ENCODE measurements around the gene SLC35E3. TPM values are rescaled to one million over a fixed set of nuclear protein-coding genes. Genes with fewer than 3 reads are reported as not detected.

The SLC35E3 gene
- total and polyA plus RNA-seq, 3 experiments from 2014 or later = 4.0 to 13.4 (median 5.1) TPM

DNA sequence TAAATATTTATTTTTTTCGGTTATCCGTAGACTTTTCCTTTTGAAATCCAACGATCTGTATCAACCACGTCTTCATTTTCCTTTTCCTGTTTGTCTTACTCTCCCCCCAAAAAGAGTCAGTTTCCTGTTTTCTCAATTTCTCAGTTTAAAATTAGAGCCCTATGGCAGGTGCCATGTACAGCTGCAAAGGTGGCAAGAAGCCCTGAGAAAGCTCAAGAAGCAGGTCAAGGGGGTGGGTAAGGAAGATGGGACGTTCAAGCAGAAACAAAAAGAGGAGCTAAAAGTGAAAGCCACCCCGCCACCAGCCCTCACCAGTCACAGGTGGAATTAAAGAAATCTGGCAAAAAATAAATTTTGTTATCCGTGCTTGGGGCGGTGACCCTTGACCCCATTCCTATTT is 26.7 kb downstream of the SLC35E3 start:
- Mint-ChIP-seq H3K9me3 (no peaks in the 10 kb centered on the region), H3K36me3 (peaks cover 0 to 3% (median 2%) of the 10 kb centered on the region in 3 donors), H3K4me3 (peak overlapping the region in 6 of 7 donors; percentile 10 to 80 (median 49)), H3K4me1 (peaks cover 17 to 19% (median 18%) of the 10 kb centered on the region in 3 donors), H3K27ac (peak overlapping the region; percentile 13 to 85 (median 53)), H3K27me3 (no peaks in the 10 kb centered on the region)
- POLR2A ChIA-PET = interaction anchor here (0.5 kb wide), 1 partner anchor 152 kb away, joined by 3 read pairs; no protein-coding TSS in a partner anchor
- Histone ChIP-seq H3K9me3 (ENCODE audit: low read length) (no peaks in the 10 kb centered on the region), H3K4me3 (ENCODE audit: low read length) (no peak overlapping the region), H3K36me3 (ENCODE audit: insufficient read depth, low read length) (no peaks in the 10 kb centered on the region), H3K27me3 (ENCODE audit: insufficient read depth, low read length, poor library complexity, severe bottlenecking) (no peaks in the 10 kb centered on the region), H3K27ac (ENCODE audit: low read depth, low read length) (no peak overlapping the region), H3K4me1 (ENCODE audit: insufficient read depth, low read length) (no peaks in the 10 kb centered on the region)
- CTCF ChIA-PET = interaction anchor here (1.0 kb wide), 1 partner anchor 35 kb away, joined by 3 read pairs; the partner anchor contains the start of gene MDM2
- DNase-seq = peak in 2 of 5 donors; percentile 4 to 5

DNA sequence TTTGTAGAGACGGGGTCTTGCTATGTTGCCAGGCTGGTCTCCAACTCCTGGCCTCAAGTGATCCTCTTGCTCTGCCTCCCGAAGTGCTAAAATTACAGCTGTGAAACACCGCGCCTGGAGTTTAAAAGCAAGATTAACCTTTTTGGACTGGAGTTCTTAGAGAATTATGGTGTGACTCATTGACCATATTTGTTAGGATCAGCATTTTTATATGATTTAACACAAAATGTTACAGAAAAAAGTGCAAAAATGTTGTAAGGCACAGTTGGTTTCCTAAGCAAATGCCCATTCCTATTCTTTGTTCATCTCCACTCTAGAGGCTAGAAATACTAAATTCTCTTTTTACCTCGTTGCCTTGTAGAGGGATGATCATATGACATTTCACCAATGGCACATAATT is 27.6 kb downstream of the SLC35E3 start:
- no peaks in the 10 kb centered on the region for H3K36me3 Mint-ChIP-seq
- H3K27ac ChIP-seq (ENCODE audit: low read depth, low read length) = no peak overlapping the region
- H3K27me3 ChIP-seq (ENCODE audit: insufficient read depth, low read length, poor library complexity, severe bottlenecking) = no peaks in the 10 kb centered on the region
- peak overlapping the region in 3 of 7 donors; percentile 47 to 80 (median 51) for H3K4me3 Mint-ChIP-seq
- H3K4me3 ChIP-seq (ENCODE audit: low read length) = no peak overlapping the region
- peaks cover 17 to 19% (median 18%) of the 10 kb centered on the region in 3 donors for H3K4me1 Mint-ChIP-seq
- ChIA-PET CTCF (interaction anchor here (1.0 kb wide), 1 partner anchor 34 kb away, joined by 3 read pairs; the partner anchor contains the start of gene MDM2), POLR2A (no interaction called here)
- H3K4me1 ChIP-seq (ENCODE audit: insufficient read depth, low read length) = no peaks in the 10 kb centered on the region
- no peaks in the 10 kb centered on the region for H3K27me3 Mint-ChIP-seq
- H3K9me3 ChIP-seq (ENCODE audit: low read length) = no peaks in the 10 kb centered on the region
- H3K27ac Mint-ChIP-seq = peak overlapping the region in 6 of 8 donors; percentile 22 to 87 (median 78)
- H3K9me3 Mint-ChIP-seq = no peaks in the 10 kb centered on the region
- no peaks in the 10 kb centered on the region for H3K36me3 ChIP-seq (ENCODE audit: insufficient read depth, low read length)
- no peak for DNase-seq

DNA sequence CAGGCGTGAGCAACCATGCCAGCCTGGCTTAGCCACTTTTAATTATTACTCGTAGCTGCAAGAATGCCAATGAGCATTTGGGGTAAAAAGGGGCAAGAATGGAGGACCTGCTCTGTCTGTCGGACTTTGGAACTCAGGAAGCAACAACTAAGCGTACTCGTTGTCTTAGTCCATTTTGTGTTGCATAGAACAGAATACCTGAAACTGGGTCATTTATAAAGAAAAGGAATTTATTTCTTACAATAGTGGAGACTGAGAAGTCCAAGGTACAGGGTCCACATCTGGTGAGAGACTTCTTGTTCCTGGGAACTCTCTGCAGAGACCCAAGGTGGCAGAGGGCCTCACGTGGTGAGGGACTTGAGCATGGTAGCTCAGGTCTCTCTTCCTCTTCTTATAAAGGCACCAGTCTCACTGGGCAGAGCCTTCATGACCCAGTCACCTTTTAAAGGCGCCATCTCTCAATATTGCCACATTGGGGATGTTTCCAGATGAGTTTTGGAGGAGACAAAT is 29.2 kb downstream of the SLC35E3 start:
- H3K4me3 ChIP-seq (ENCODE audit: low read length) = no peak overlapping the region
- no peaks in the 10 kb centered on the region for H3K9me3 Mint-ChIP-seq
- no peak overlapping the region for H3K27ac Mint-ChIP-seq
- H3K36me3 Mint-ChIP-seq = peaks cover 0 to 2% (median 0%) of the 10 kb centered on the region in 3 donors
- no peak for DNase-seq
- H3K36me3 ChIP-seq (ENCODE audit: insufficient read depth, low read length) = no peaks in the 10 kb centered on the region
- H3K4me1 Mint-ChIP-seq = peaks cover 17 to 19% (median 18%) of the 10 kb centered on the region in 3 donors
- H3K9me3 ChIP-seq (ENCODE audit: low read length) = no peaks in the 10 kb centered on the region
- no peaks in the 10 kb centered on the region for H3K4me1 ChIP-seq (ENCODE audit: insufficient read depth, low read length)
- H3K27me3 Mint-ChIP-seq = no peaks in the 10 kb centered on the region
- no peak overlapping the region for H3K27ac ChIP-seq (ENCODE audit: low read depth, low read length)
- ChIA-PET CTCF (no interaction called here), POLR2A (no interaction called here)
- no peaks in the 10 kb centered on the region for H3K27me3 ChIP-seq (ENCODE audit: insufficient read depth, low read length, poor library complexity, severe bottlenecking)
- no peak overlapping the region for H3K4me3 Mint-ChIP-seq

DNA sequence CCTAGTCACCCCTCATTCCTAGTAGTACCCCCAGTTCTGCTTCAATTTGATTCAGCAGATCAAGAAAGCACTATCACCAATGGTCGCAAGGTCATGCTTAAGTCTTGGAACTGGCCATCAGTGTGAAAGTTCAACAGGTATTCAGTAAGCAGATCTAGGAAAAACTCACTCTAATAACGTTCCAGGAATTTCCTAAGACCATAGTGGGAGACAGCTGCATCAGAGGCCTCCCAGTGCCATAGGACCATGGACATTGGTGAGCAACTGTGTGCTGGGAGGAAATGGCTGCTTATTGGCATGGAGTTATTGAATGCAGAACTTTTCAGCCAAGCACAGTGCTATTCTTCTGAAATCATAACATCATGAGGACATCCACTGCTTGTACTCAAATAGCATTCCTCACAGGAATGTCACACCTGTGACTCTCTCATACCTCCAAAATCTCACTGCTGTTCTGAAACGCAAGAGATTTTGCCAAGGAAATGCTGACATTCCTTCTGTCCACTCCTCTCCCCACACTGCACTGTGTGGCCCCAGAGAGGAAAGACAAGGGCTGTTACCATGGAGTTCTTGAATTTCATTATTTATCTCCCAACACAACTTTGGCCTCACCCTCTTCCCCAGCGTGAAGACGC is 31.1 kb downstream of the SLC35E3 start:
- ChIA-PET CTCF (no interaction called here), POLR2A (no interaction called here)
- Mint-ChIP-seq H3K4me3 (no peak overlapping the region), H3K9me3 (no peaks in the 10 kb centered on the region), H3K27ac (peak overlapping the region in 1 of 8 donors; percentile 48), H3K36me3 (peaks cover 0 to 2% (median 0%) of the 10 kb centered on the region in 3 donors), H3K27me3 (no peaks in the 10 kb centered on the region), H3K4me1 (peaks cover 17 to 18% (median 17%) of the 10 kb centered on the region in 3 donors)
- no peaks in the 10 kb centered on the region for H3K36me3 ChIP-seq (ENCODE audit: insufficient read depth, low read length)
- H3K9me3 ChIP-seq (ENCODE audit: low read length) = no peaks in the 10 kb centered on the region
- H3K4me3 ChIP-seq (ENCODE audit: low read length) = no peak overlapping the region
- no peaks in the 10 kb centered on the region for H3K27me3 ChIP-seq (ENCODE audit: insufficient read depth, low read length, poor library complexity, severe bottlenecking)
- no peak overlapping the region for H3K27ac ChIP-seq (ENCODE audit: low read depth, low read length)
- H3K4me1 ChIP-seq (ENCODE audit: insufficient read depth, low read length) = no peaks in the 10 kb centered on the region
- DNase-seq = no peak

DNA sequence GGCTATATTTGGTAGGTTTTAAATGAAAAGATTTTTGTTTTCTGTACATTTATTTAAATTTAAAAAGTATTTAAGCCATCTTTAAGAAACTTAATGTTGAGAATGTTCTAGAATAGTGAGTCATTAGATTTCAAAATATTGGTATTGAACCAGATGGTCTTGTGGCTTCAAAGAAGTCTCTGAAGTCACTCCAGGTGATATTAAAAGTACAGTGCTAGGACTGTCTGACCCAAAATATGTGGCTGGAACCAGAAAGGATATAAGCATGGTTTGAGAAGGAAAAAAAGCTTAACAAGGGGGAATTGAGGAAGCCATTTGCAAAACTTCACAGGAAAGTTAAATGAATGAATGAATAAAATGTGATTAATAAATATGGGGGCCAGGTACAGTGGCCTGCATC is 33.3 kb downstream of the SLC35E3 start:
- no peaks in the 10 kb centered on the region for H3K36me3 ChIP-seq (ENCODE audit: insufficient read depth, low read length)
- no peak overlapping the region for H3K27ac ChIP-seq (ENCODE audit: low read depth, low read length)
- H3K4me3 ChIP-seq (ENCODE audit: low read length) = no peak overlapping the region
- CTCF ChIA-PET = no interaction called here
- POLR2A ChIA-PET = no interaction called here
- H3K27me3 ChIP-seq (ENCODE audit: insufficient read depth, low read length, poor library complexity, severe bottlenecking) = no peaks in the 10 kb centered on the region
- no peak overlapping the region for H3K27ac Mint-ChIP-seq
- no peaks in the 10 kb centered on the region for H3K9me3 Mint-ChIP-seq
- no peaks in the 10 kb centered on the region for H3K4me1 Mint-ChIP-seq
- no peaks in the 10 kb centered on the region for H3K9me3 ChIP-seq (ENCODE audit: low read length)
- no peaks in the 10 kb centered on the region for H3K4me1 ChIP-seq (ENCODE audit: insufficient read depth, low read length)
- peaks cover 0 to 8% (median 2%) of the 10 kb centered on the region in 3 donors for H3K36me3 Mint-ChIP-seq
- no peaks in the 10 kb centered on the region for H3K27me3 Mint-ChIP-seq
- H3K4me3 Mint-ChIP-seq = no peak overlapping the region
- no peak for DNase-seq

- Mint-ChIP-seq H3K9me3 (no peaks in the 10 kb centered on the region), H3K27ac (no peak overlapping the region), H3K27me3 (no peaks in the 10 kb centered on the region), H3K36me3 (peaks cover 0 to 8% (median 2%) of the 10 kb centered on the region in 3 donors), H3K4me1 (no peaks in the 10 kb centered on the region), H3K4me3 (no peak overlapping the region)
- Histone ChIP-seq H3K36me3 (ENCODE audit: insufficient read depth, low read length) (no peaks in the 10 kb centered on the region), H3K27me3 (ENCODE audit: insufficient read depth, low read length, poor library complexity, severe bottlenecking) (no peaks in the 10 kb centered on the region), H3K9me3 (ENCODE audit: low read length) (no peaks in the 10 kb centered on the region), H3K27ac (ENCODE audit: low read depth, low read length) (no peak overlapping the region), H3K4me3 (ENCODE audit: low read length) (no peak overlapping the region), H3K4me1 (ENCODE audit: insufficient read depth, low read length) (no peaks in the 10 kb centered on the region)
- CTCF ChIA-PET = no interaction called here
- no peak for DNase-seq
- POLR2A ChIA-PET = interaction anchor here (0.7 kb wide), 1 partner anchor 152 kb away, joined by 9 read pairs; the partner anchor contains the start of gene CPM
Observed at GRCh38 chr12:68780731-68781130, 34.8 kb downstream of the SLC35E3 start.

- no peak overlapping the region for H3K27ac ChIP-seq (ENCODE audit: low read depth, low read length)
- no peaks in the 10 kb centered on the region for H3K9me3 ChIP-seq (ENCODE audit: low read length)
- H3K9me3 Mint-ChIP-seq = no peaks in the 10 kb centered on the region
- no peak overlapping the region for H3K4me3 ChIP-seq (ENCODE audit: low read length)
- H3K4me1 ChIP-seq (ENCODE audit: insufficient read depth, low read length) = no peaks in the 10 kb centered on the region
- H3K27me3 ChIP-seq (ENCODE audit: insufficient read depth, low read length, poor library complexity, severe bottlenecking) = no peaks in the 10 kb centered on the region
- H3K4me1 Mint-ChIP-seq = no peaks in the 10 kb centered on the region
- no peak for DNase-seq
- H3K27ac Mint-ChIP-seq = peak overlapping the region in 1 of 8 donors; percentile 22
- no peaks in the 10 kb centered on the region for H3K36me3 ChIP-seq (ENCODE audit: insufficient read depth, low read length)
- peaks cover 0 to 8% (median 2%) of the 10 kb centered on the region in 3 donors for H3K36me3 Mint-ChIP-seq
- CTCF ChIA-PET = interaction anchor here (0.7 to 0.8 kb wide), 2 partner anchors 16 to 26 kb away, joined by 3 to 4 read pairs; partner anchors contain the start of gene MDM2
- no peak overlapping the region for H3K4me3 Mint-ChIP-seq
- no peaks in the 10 kb centered on the region for H3K27me3 Mint-ChIP-seq
- POLR2A ChIA-PET = no interaction called here
Observed at GRCh38 chr12:68781728-68782127, 35.8 kb downstream of the SLC35E3 start.

GRCh38 chr12:68784015-68784414 is 38.0 kb downstream of the SLC35E3 start:
- ChIA-PET CTCF (no interaction called here), POLR2A (no interaction called here)
- H3K9me3 ChIP-seq (ENCODE audit: low read length) = no peaks in the 10 kb centered on the region
- Mint-ChIP-seq H3K9me3 (no peaks in the 10 kb centered on the region), H3K4me3 (no peak overlapping the region), H3K27me3 (no peaks in the 10 kb centered on the region), H3K36me3 (peaks cover 0 to 8% (median 2%) of the 10 kb centered on the region in 3 donors), H3K4me1 (no peaks in the 10 kb centered on the region), H3K27ac (peak overlapping the region in 1 of 8 donors; percentile 8)
- H3K4me3 ChIP-seq (ENCODE audit: low read length) = no peak overlapping the region
- no peaks in the 10 kb centered on the region for H3K27me3 ChIP-seq (ENCODE audit: insufficient read depth, low read length, poor library complexity, severe bottlenecking)
- no peaks in the 10 kb centered on the region for H3K4me1 ChIP-seq (ENCODE audit: insufficient read depth, low read length)
- no peaks in the 10 kb centered on the region for H3K36me3 ChIP-seq (ENCODE audit: insufficient read depth, low read length)
- H3K27ac ChIP-seq (ENCODE audit: low read depth, low read length) = no peak overlapping the region
- no peak for DNase-seq
